DOHH2 (cell line): ENCODE results near the gene HDAC4.

Source experiments
- EZH2phosphoT487 ChIP-seq: fragments of 200-600 bp; sonication (generic); IDR thresholded peaks from 2 replicates; pipeline ENCODE4 v1.6.1; 2017; ENCODE audit warnings: borderline replicate concordance, mild to moderate bottlenecking, antibody characterized with exemption, low read length, moderate library complexity, mixed read lengths
- TF ChIP-seq, protein P1 (sequence below): fragments of 200-600 bp; sonication (generic); IDR thresholded peaks from one replicate; pipeline ENCODE4 v1.5.1; 2014; ENCODE audit warnings: antibody characterized with exemption, mild to moderate bottlenecking, low read depth, low read length; ENCODE audit not compliant: poor library complexity, severe bottlenecking

DNA sequence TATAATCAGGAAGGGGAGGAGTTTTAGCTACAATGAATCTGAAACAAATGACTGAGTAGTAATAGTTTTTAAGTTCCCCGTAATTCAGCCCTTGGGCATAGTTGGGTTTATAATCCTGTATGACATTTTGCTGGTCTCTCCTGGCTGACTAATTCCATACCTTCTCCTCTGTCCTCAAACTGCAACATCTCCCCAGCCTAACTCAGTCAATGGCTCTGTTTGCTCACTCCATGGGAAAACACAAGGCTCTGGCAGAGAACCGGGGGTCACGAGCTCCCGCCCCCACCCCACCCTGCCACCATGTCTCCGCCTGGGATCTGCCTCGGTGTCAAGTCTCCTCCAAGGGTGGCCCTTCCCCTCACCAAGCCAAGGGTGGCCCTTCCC lies 168.6 kb downstream of the HDAC4 start:
- TF ChIP-seq EZH2phosphoT487: no peak
- TF ChIP-seq, protein P1, sequence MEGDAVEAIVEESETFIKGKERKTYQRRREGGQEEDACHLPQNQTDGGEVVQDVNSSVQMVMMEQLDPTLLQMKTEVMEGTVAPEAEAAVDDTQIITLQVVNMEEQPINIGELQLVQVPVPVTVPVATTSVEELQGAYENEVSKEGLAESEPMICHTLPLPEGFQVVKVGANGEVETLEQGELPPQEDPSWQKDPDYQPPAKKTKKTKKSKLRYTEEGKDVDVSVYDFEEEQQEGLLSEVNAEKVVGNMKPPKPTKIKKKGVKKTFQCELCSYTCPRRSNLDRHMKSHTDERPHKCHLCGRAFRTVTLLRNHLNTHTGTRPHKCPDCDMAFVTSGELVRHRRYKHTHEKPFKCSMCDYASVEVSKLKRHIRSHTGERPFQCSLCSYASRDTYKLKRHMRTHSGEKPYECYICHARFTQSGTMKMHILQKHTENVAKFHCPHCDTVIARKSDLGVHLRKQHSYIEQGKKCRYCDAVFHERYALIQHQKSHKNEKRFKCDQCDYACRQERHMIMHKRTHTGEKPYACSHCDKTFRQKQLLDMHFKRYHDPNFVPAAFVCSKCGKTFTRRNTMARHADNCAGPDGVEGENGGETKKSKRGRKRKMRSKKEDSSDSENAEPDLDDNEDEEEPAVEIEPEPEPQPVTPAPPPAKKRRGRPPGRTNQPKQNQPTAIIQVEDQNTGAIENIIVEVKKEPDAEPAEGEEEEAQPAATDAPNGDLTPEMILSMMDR: no peak
